CD4-positive, alpha-beta T cell (primary cell): ENCODE measurements around the gene C1QTNF9. TPM values are rescaled to one million over a fixed set of nuclear protein-coding genes. Genes with fewer than 3 reads are reported as not detected.

Source experiments
- ATAC-seq: fragments of 200-7000 bp; cut with Tn5 transposase; one replicate; pipeline ENCODE4 v1.10.0; 2022; ENCODE audit warnings: mild to moderate bottlenecking; ENCODE audit not compliant: poor library complexity
- CTCF ChIA-PET: fragments of 350-600 bp; sonication (Branson Sonifier 250); formaldehyde crosslinking; loops from one replicate; lab custom pipeline; 2021; ENCODE audit warnings: antibody characterized with exemption, inconsistent platforms; lab: Charles Lee
- POLR2A ChIA-PET: fragments of 350-600 bp; sonication (Branson Sonifier 250); formaldehyde crosslinking; loops from one replicate; lab custom pipeline; 2021; ENCODE audit warnings: antibody characterized with exemption, inconsistent platforms; lab: Charles Lee
- DNase-seq, 14 experiments: peaks; one replicate each; pipeline ENCODE4 v3.0.0-alpha.2; 2013 to 2020; ENCODE audit warnings: mixed read lengths in 2 of 14
- H3K27ac ChIP-seq, 2 donors: one replicate each; pipeline versions ENCODE4 v1.5.1 to v1.7.0; 2013; ENCODE audit warnings: low read length in 2 of 2, low read depth in 1 of 2, mild to moderate bottlenecking in 1 of 2
- H3K27me3 ChIP-seq, 2 experiments: 1 replicate in 1 of 2; 2 replicates in 1 of 2; pipeline versions ENCODE4 v1.6.1 to v1.7.0; 2013; ENCODE audit warnings: low read length in 2 of 2, control low read depth in 1 of 2, mild to moderate bottlenecking in 1 of 2, moderate library complexity in 1 of 2; ENCODE audit not compliant: insufficient read depth in 2 of 2, control insufficient read depth in 1 of 2
- H3K36me3 ChIP-seq: one replicate; pipeline ENCODE4 v1.6.1; 2013; ENCODE audit warnings: low read length, control low read depth; ENCODE audit not compliant: insufficient read depth
- H3K4me1 ChIP-seq: one replicate; pipeline ENCODE4 v1.6.1; 2013; ENCODE audit warnings: low read length, control low read depth; ENCODE audit not compliant: insufficient read depth
- H3K4me3 ChIP-seq: one replicate; pipeline ENCODE4 v1.5.1; 2013; ENCODE audit warnings: mild to moderate bottlenecking, low read length, moderate library complexity
- H3K9me3 ChIP-seq, 2 experiments: 1 replicate in 1 of 2; 2 replicates in 1 of 2; pipeline versions ENCODE4 v1.6.1 to v1.7.0; 2013; ENCODE audit warnings: low read length in 2 of 2, mild to moderate bottlenecking in 2 of 2, control low read depth in 1 of 2, moderate library complexity in 1 of 2; ENCODE audit not compliant: control insufficient read depth in 1 of 2, insufficient read depth in 1 of 2
- H3K27ac Mint-ChIP-seq: one replicate; pipeline ENCODE4 v1.8.0; 2020; ENCODE audit warnings: mixed read lengths
- H3K27me3 Mint-ChIP-seq: one replicate; pipeline ENCODE4 v1.8.0; 2021; ENCODE audit warnings: mixed read lengths
- H3K36me3 Mint-ChIP-seq: one replicate; pipeline ENCODE4 v1.8.0; 2021; ENCODE audit warnings: low read depth, mixed read lengths
- H3K4me1 Mint-ChIP-seq: one replicate; pipeline ENCODE4 v1.8.0; 2021; ENCODE audit warnings: low read depth, mixed read lengths
- H3K4me3 Mint-ChIP-seq: one replicate; pipeline ENCODE4 v1.8.0; 2020; ENCODE audit warnings: mild to moderate bottlenecking, mixed read lengths
- H3K9me3 Mint-ChIP-seq: one replicate; pipeline ENCODE4 v1.8.0; 2020; ENCODE audit warnings: mixed read lengths
- CTCF ChIP-seq: fragments of 200-600 bp; IDR thresholded peaks from one replicate; pipeline ENCODE4 v1.8.0; 2022; ENCODE audit warnings: antibody characterized with exemption, mild to moderate bottlenecking
- intact Hi-C, 2 experiments: fragments of 100-400 bp; cut with DNase I in 1 of 2; cut with micrococcal nuclease in 1 of 2; formaldehyde crosslinking; loops; one replicate each; pipeline versions ENCODE4 v1.15.1 to v1.9.0; 2023 to 2025; cut with DNase I, micrococcal nuclease
- total RNA-seq, 174 experiments: library from RNA in 2 of 174; stranded (reverse) in 2 of 174; gene quantifications; one replicate each; pipeline ENCODE4 v1.2.3 and lab custom pipeline; 2021 to 2026

C1QTNF9 gene
- total RNA-seq, 2 experiments from 2014 or later: not detected

GRCh38 chr13:24264976-24265375, 44.4 kb upstream of the C1QTNF9 start:
- ChIA-PET POLR2A (interaction anchor here (1.5 to 15.8 kb wide), 7 partner anchors 9 to 247 kb away, joined by 4 to 596 read pairs (median 7); partner anchors contain the start of gene PARP4), CTCF (interaction anchor here (0.6 to 3.5 kb wide), 8 partner anchors 9 to 708 kb away, joined by 3 to 21 read pairs (median 6); no protein-coding TSS in a partner anchor)
- Histone ChIP-seq H3K27ac (peak overlapping the region; percentile 81 to 82), H3K4me3 (peak overlapping the region; percentile 26), H3K9me3 (no peaks in the 10 kb centered on the region), H3K4me1 (peaks cover 81% of the 10 kb centered on the region), H3K27me3 (no peaks in the 10 kb centered on the region), H3K36me3 (peaks cover 6% of the 10 kb centered on the region)
- peaks cover 95% of the 10 kb centered on the region for H3K4me1 Mint-ChIP-seq
- peak overlapping the region; percentile 86 for H3K4me3 Mint-ChIP-seq
- DNase-seq (peak; percentile 65 to 92 (median 82)), ATAC-seq (peak; percentile 87)
- H3K9me3 Mint-ChIP-seq: no peaks in the 10 kb centered on the region
- TF ChIP-seq CTCF: no peak
- peaks cover 44% of the 10 kb centered on the region for H3K36me3 Mint-ChIP-seq
- intact Hi-C loops: loop anchor here in 1 of 2 experiments (1.0 kb wide), 1 partner anchor 8 kb away; no protein-coding TSS in a partner anchor
- H3K27me3 Mint-ChIP-seq: no peaks in the 10 kb centered on the region
- H3K27ac Mint-ChIP-seq: peak overlapping the region; percentile 97

GRCh38 chr13:24265453-24265852, 43.9 kb upstream of the C1QTNF9 start:
- peak overlapping the region; percentile 81 to 82 for H3K27ac ChIP-seq
- ChIA-PET CTCF (interaction anchor here (1.0 to 3.5 kb wide), 7 partner anchors 9 to 37 kb away, joined by 3 to 21 read pairs (median 7); no protein-coding TSS in a partner anchor), POLR2A (interaction anchor here (1.7 to 15.8 kb wide), 5 partner anchors 9 to 247 kb away, joined by 4 to 596 read pairs (median 13); partner anchors contain the start of gene PARP4)
- H3K4me3 ChIP-seq: peak overlapping the region; percentile 26
- ATAC-seq (no peak), DNase-seq (no peak)
- H3K9me3 ChIP-seq: no peaks in the 10 kb centered on the region
- no peaks in the 10 kb centered on the region for H3K9me3 Mint-ChIP-seq
- peaks cover 6% of the 10 kb centered on the region for H3K36me3 ChIP-seq
- H3K27me3 Mint-ChIP-seq: no peaks in the 10 kb centered on the region
- peaks cover 79% of the 10 kb centered on the region for H3K4me1 ChIP-seq
- H3K4me3 Mint-ChIP-seq: peak overlapping the region; percentile 86
- peak overlapping the region; percentile 97 for H3K27ac Mint-ChIP-seq
- H3K36me3 Mint-ChIP-seq: peaks cover 49% of the 10 kb centered on the region
- H3K27me3 ChIP-seq: no peaks in the 10 kb centered on the region
- intact Hi-C loops: loop anchor here in 1 of 2 experiments (1.0 kb wide), 1 partner anchor 8 kb away; no protein-coding TSS in a partner anchor
- H3K4me1 Mint-ChIP-seq: peaks cover 95% of the 10 kb centered on the region
- TF ChIP-seq CTCF: no peak

- Mint-ChIP-seq H3K4me3 (peak overlapping the region; percentile 89), H3K27me3 (peaks cover 5% of the 10 kb centered on the region), H3K9me3 (no peaks in the 10 kb centered on the region), H3K36me3 (peaks cover 52% of the 10 kb centered on the region), H3K27ac (peak overlapping the region; percentile 97), H3K4me1 (peaks cover 96% of the 10 kb centered on the region)
- H3K4me3 ChIP-seq: peak overlapping the region; percentile 42
- no peak for ATAC-seq
- POLR2A ChIA-PET: interaction anchor here (0.6 to 15.8 kb wide), 5 partner anchors 13 to 300 kb away, joined by 3 to 596 read pairs (median 5); no protein-coding TSS in a partner anchor
- TF ChIP-seq CTCF: no peak
- peak in 4 of 14 experiments; percentile 40 to 87 (median 80) for DNase-seq
- H3K4me1 ChIP-seq: peaks cover 81% of the 10 kb centered on the region
- H3K9me3 ChIP-seq: no peaks in the 10 kb centered on the region
- CTCF ChIA-PET: interaction anchor here (1.1 kb wide), 1 partner anchor 12 kb away, joined by 3 read pairs; no protein-coding TSS in a partner anchor
- intact Hi-C loops: no loop called here
- H3K27ac ChIP-seq: peak overlapping the region; percentile 82 to 99
- H3K27me3 ChIP-seq: no peaks in the 10 kb centered on the region
- peaks cover 6% of the 10 kb centered on the region for H3K36me3 ChIP-seq
Observed at GRCh38 chr13:24267274-24267673, 42.1 kb upstream of the C1QTNF9 start.
